HG02938 (cell line): ENCODE measurements around the gene PARM1.

ENCODE experiments used
- ATAC-seq: cut with Tn5 transposase; IDR thresholded peaks from one replicate; pipeline ENCODE4 v1.9.1; 2021; ENCODE audit warnings: mild to moderate bottlenecking, moderate library complexity; ENCODE audit not compliant: unreplicated experiment

Gene PARM1

GRCh38 chr4:74942251-74942917 is 9.5 kb downstream of the PARM1 start:
- no peak for ATAC-seq

- no peak for ATAC-seq
Measured at GRCh38 chr4:74942918-74943253, 10.0 kb downstream of the PARM1 start.

GRCh38 chr4:74944354-74944793 is 11.5 kb downstream of the PARM1 start:
- ATAC-seq, result peak; percentile 57

- ATAC-seq, result no peak
Measured at GRCh38 chr4:74946196-74946595, 13.3 kb downstream of the PARM1 start.

- no peak for ATAC-seq
Measured at GRCh38 chr4:74947798-74948197, 14.9 kb downstream of the PARM1 start.

- no peak for ATAC-seq
Measured at GRCh38 chr4:74948236-74948635, 15.3 kb downstream of the PARM1 start.

GRCh38 chr4:74950200-74950599 is 17.3 kb downstream of the PARM1 start:
- ATAC-seq, result no peak

GRCh38 chr4:74950882-74951281 is 18.0 kb downstream of the PARM1 start:
- ATAC-seq, result no peak

GRCh38 chr4:74953647-74954046 is 20.7 kb downstream of the PARM1 start:
- ATAC-seq, result no peak

GRCh38 chr4:74958881-74959280 is 26.0 kb downstream of the PARM1 start:
- ATAC-seq, result no peak

- ATAC-seq, result no peak
Measured at GRCh38 chr4:74961230-74961629, 28.3 kb downstream of the PARM1 start.

GRCh38 chr4:74962584-74962983 is 29.7 kb downstream of the PARM1 start:
- peak; percentile 63 for ATAC-seq

GRCh38 chr4:74964311-74964710 is 31.4 kb downstream of the PARM1 start:
- ATAC-seq, result no peak

- no peak for ATAC-seq
Measured at GRCh38 chr4:74967324-74967723, 34.4 kb downstream of the PARM1 start.

- peak; percentile 79 for ATAC-seq
Measured at GRCh38 chr4:74968456-74969164, 35.7 kb downstream of the PARM1 start.

GRCh38 chr4:74969507-74970474 is 36.9 kb downstream of the PARM1 start:
- no peak for ATAC-seq

- ATAC-seq, result no peak
Measured at GRCh38 chr4:74970577-74970976, 37.7 kb downstream of the PARM1 start.

GRCh38 chr4:74971862-74972261 is 38.9 kb downstream of the PARM1 start:
- no peak for ATAC-seq

GRCh38 chr4:74975082-74975481 is 42.2 kb downstream of the PARM1 start:
- no peak for ATAC-seq

GRCh38 chr4:74975848-74976824 is 43.2 kb downstream of the PARM1 start:
- no peak for ATAC-seq
